Astrocyte (in vitro differentiated cells and primary cell): ENCODE measurements around the gene RRBP1.

ENCODE experiments used
- EZH2 ChIP-seq: IDR thresholded peaks from 2 replicates; pipeline ENCODE4 v1.6.1; 2012; ENCODE audit warnings: mild to moderate bottlenecking, low read length, inconsistent platforms; ENCODE audit not compliant: insufficient read depth
- TF ChIP-seq, protein P1 (sequence below): IDR thresholded peaks from 2 replicates; pipeline ENCODE4 v1.5.1; 2011; ENCODE audit warnings: low read depth, mild to moderate bottlenecking, inconsistent platforms, low read length, moderate library complexity; ENCODE audit not compliant: insufficient read depth

- TF ChIP-seq, protein P1, sequence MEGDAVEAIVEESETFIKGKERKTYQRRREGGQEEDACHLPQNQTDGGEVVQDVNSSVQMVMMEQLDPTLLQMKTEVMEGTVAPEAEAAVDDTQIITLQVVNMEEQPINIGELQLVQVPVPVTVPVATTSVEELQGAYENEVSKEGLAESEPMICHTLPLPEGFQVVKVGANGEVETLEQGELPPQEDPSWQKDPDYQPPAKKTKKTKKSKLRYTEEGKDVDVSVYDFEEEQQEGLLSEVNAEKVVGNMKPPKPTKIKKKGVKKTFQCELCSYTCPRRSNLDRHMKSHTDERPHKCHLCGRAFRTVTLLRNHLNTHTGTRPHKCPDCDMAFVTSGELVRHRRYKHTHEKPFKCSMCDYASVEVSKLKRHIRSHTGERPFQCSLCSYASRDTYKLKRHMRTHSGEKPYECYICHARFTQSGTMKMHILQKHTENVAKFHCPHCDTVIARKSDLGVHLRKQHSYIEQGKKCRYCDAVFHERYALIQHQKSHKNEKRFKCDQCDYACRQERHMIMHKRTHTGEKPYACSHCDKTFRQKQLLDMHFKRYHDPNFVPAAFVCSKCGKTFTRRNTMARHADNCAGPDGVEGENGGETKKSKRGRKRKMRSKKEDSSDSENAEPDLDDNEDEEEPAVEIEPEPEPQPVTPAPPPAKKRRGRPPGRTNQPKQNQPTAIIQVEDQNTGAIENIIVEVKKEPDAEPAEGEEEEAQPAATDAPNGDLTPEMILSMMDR = no peak
- no peak for TF ChIP-seq EZH2
Observed at GRCh38 chr20:17638835-17639407, 43.1 kb downstream of the RRBP1 start.
